Measurements from ENCODE around the gene FAS. TPM values are rescaled to one million over a fixed set of nuclear protein-coding genes. Genes with fewer than 3 reads are reported as not detected.

The FAS gene
- polyA plus RNA-seq, 1 donor (not counting 4 experiments of a cell fraction or from before 2014, with no cell fraction given), result 44.8 TPM

DNA sequence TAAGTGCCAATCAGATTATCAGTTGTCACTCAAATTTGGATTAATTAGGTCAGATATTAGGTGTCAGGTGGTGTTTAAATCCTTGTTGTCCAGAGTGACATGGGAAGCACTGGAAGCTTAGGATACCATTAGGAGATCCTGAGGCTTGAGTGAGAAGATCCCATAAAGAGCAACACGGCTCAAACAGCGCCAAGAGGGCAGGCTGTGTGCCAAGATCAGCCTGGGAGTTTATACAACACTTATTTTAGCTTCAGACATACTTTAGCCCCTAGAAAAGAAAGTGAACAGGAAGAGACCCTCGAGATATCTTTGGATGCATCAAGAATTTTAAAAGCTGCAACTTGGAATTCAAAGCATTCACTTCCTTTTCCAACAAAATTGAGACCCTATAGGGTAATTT, 23.8 kb upstream of the FAS start:
- H3K79me2 ChIP-seq (ENCODE audit: control insufficient read depth, insufficient read depth, low read length), result no peaks in the 10 kb centered on the region
- H2AFZ ChIP-seq (ENCODE audit: control insufficient read depth, low read length), result no peak overlapping the region
- no peaks in the 10 kb centered on the region for H3K9me1 ChIP-seq (ENCODE audit: control insufficient read depth, extremely low read depth, insufficient read depth, low read length)
- TF ChIP-seq EZH2 (IDR thresholded peaks at IDR 0.05; ENCODE audit: low read length), result no peak
- TF ChIP-seq, protein P1, sequence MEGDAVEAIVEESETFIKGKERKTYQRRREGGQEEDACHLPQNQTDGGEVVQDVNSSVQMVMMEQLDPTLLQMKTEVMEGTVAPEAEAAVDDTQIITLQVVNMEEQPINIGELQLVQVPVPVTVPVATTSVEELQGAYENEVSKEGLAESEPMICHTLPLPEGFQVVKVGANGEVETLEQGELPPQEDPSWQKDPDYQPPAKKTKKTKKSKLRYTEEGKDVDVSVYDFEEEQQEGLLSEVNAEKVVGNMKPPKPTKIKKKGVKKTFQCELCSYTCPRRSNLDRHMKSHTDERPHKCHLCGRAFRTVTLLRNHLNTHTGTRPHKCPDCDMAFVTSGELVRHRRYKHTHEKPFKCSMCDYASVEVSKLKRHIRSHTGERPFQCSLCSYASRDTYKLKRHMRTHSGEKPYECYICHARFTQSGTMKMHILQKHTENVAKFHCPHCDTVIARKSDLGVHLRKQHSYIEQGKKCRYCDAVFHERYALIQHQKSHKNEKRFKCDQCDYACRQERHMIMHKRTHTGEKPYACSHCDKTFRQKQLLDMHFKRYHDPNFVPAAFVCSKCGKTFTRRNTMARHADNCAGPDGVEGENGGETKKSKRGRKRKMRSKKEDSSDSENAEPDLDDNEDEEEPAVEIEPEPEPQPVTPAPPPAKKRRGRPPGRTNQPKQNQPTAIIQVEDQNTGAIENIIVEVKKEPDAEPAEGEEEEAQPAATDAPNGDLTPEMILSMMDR (optimal IDR thresholded peaks at IDR 0.05 in 1 of 3, IDR thresholded peaks at IDR 0.05 in 1 of 3, conservative IDR thresholded peaks at IDR 0.05 in 1 of 3; ENCODE audit: extremely low read depth in 1 of 3, insufficient read depth in 2 of 3, low read length in 3 of 3), result no peak
- FAIRE-seq (no peak), DNase-seq (ENCODE audit: low read depth, low spot score) (no peak)
- no peak overlapping the region for H3K4me2 ChIP-seq (ENCODE audit: control insufficient read depth, extremely low read depth, insufficient read depth, low read depth, low read length)
- no peaks in the 10 kb centered on the region for H3K4me1 ChIP-seq (ENCODE audit: control insufficient read depth, extremely low read depth, insufficient read depth, low read length)
- no peak overlapping the region for H3K27ac ChIP-seq (ENCODE audit: control insufficient read depth, insufficient read depth, low read length)
- H3K4me3 ChIP-seq (ENCODE audit: control insufficient read depth in 2 of 3, extremely low read depth in 1 of 3, insufficient read depth in 2 of 3, low read depth in 1 of 3, low read length in 3 of 3), result no peak overlapping the region
- no peaks in the 10 kb centered on the region for H3K36me3 ChIP-seq (ENCODE audit: control insufficient read depth in 2 of 2, extremely low read depth in 1 of 2, insufficient read depth in 2 of 2, low read length in 2 of 2)
- H3K9me3 ChIP-seq (ENCODE audit: control insufficient read depth, low read depth, low read length), result no peaks in the 10 kb centered on the region
- no peak overlapping the region for H3K9ac ChIP-seq (ENCODE audit: control insufficient read depth, extremely low read depth, insufficient read depth, low read length)
- dilution Hi-C loops (cut with MboI; ENCODE audit: extremely low pct_ligation_motif_present, low sequenced_read_pairs), result no loop called here
- no peaks in the 10 kb centered on the region for H3K27me3 ChIP-seq (ENCODE audit: control insufficient read depth, extremely low read depth, insufficient read depth, low read length)
- H4K20me1 ChIP-seq (ENCODE audit: control insufficient read depth, extremely low read depth, insufficient read depth, low read length), result no peaks in the 10 kb centered on the region

DNA sequence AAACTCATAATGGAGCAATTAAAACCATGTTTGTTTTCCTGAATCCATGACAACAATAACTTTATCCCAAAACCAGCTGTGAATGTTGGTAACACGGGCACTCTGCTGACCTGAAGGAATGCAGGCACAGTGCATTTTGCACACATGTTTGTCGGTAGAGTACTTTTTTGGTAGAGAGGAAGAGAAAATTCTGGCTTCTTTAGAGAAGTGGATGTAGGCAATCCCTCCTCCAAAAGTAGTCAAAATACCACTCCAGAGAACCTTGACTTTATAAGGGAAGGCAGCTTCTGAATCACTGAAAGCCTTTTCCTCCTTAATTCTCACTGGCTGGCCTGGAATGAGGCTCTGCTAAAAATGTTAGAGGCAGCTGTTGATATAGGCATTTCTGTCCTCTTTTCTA, 22.2 kb upstream of the FAS start:
- no peak overlapping the region for H2AFZ ChIP-seq (ENCODE audit: control insufficient read depth, low read length)
- no peaks in the 10 kb centered on the region for H3K4me1 ChIP-seq (ENCODE audit: control insufficient read depth, extremely low read depth, insufficient read depth, low read length)
- no peak overlapping the region for H3K27ac ChIP-seq (ENCODE audit: control insufficient read depth, insufficient read depth, low read length)
- H3K9me3 ChIP-seq (ENCODE audit: control insufficient read depth, low read depth, low read length), result no peaks in the 10 kb centered on the region
- no peak overlapping the region for H3K4me3 ChIP-seq (ENCODE audit: control insufficient read depth in 2 of 3, extremely low read depth in 1 of 3, insufficient read depth in 2 of 3, low read depth in 1 of 3, low read length in 3 of 3)
- H4K20me1 ChIP-seq (ENCODE audit: control insufficient read depth, extremely low read depth, insufficient read depth, low read length), result no peaks in the 10 kb centered on the region
- H3K79me2 ChIP-seq (ENCODE audit: control insufficient read depth, insufficient read depth, low read length), result no peaks in the 10 kb centered on the region
- dilution Hi-C loops (cut with MboI; ENCODE audit: extremely low pct_ligation_motif_present, low sequenced_read_pairs), result no loop called here
- no peak overlapping the region for H3K9ac ChIP-seq (ENCODE audit: control insufficient read depth, extremely low read depth, insufficient read depth, low read length)
- H3K27me3 ChIP-seq (ENCODE audit: control insufficient read depth, extremely low read depth, insufficient read depth, low read length), result no peaks in the 10 kb centered on the region
- DNase-seq (ENCODE audit: low read depth, low spot score) (no peak), FAIRE-seq (no peak)
- TF ChIP-seq, protein P1 (optimal IDR thresholded peaks at IDR 0.05 in 1 of 3, IDR thresholded peaks at IDR 0.05 in 1 of 3, conservative IDR thresholded peaks at IDR 0.05 in 1 of 3; ENCODE audit: extremely low read depth in 1 of 3, insufficient read depth in 2 of 3, low read length in 3 of 3), result no peak
- no peaks in the 10 kb centered on the region for H3K36me3 ChIP-seq (ENCODE audit: control insufficient read depth in 2 of 2, extremely low read depth in 1 of 2, insufficient read depth in 2 of 2, low read length in 2 of 2)
- no peaks in the 10 kb centered on the region for H3K9me1 ChIP-seq (ENCODE audit: control insufficient read depth, extremely low read depth, insufficient read depth, low read length)
- H3K4me2 ChIP-seq (ENCODE audit: control insufficient read depth, extremely low read depth, insufficient read depth, low read depth, low read length), result no peak overlapping the region
